Measurements from ENCODE around the gene S100A12.

The S100A12 gene

DNA sequence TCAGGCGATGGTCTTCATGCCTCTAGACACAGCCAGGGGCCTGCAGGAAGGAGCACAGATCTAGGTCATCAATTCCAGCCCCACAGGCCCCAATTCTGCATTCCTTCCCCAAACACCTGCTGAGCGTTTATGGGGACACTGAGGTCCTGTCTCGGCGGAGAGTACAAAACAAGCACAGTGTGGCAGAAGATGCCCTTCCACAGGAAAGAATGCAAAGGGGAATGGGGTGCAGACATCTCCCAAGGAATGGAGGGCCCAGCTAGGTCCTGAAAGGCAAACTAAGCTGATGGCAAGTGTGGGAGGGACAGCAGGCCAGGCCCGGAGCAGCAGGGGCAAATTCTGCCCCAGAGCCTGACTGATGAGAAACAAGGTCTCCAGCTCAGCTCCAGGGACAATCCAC lies 19.0 kb upstream of the S100A12 start:
- DNase-seq (ENCODE audit: low spot score): no peak
- in situ Hi-C loops (cut with MboI; ENCODE audit: low pct_unique_long_range_greater_than_20kb, low sequenced_read_pairs, unreplicated experiment): no loop called here
- TF ChIP-seq, protein P1, sequence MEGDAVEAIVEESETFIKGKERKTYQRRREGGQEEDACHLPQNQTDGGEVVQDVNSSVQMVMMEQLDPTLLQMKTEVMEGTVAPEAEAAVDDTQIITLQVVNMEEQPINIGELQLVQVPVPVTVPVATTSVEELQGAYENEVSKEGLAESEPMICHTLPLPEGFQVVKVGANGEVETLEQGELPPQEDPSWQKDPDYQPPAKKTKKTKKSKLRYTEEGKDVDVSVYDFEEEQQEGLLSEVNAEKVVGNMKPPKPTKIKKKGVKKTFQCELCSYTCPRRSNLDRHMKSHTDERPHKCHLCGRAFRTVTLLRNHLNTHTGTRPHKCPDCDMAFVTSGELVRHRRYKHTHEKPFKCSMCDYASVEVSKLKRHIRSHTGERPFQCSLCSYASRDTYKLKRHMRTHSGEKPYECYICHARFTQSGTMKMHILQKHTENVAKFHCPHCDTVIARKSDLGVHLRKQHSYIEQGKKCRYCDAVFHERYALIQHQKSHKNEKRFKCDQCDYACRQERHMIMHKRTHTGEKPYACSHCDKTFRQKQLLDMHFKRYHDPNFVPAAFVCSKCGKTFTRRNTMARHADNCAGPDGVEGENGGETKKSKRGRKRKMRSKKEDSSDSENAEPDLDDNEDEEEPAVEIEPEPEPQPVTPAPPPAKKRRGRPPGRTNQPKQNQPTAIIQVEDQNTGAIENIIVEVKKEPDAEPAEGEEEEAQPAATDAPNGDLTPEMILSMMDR (IDR thresholded peaks at IDR 0.05; ENCODE audit: extremely low read depth, insufficient read depth, missing control alignments): no peak

DNA sequence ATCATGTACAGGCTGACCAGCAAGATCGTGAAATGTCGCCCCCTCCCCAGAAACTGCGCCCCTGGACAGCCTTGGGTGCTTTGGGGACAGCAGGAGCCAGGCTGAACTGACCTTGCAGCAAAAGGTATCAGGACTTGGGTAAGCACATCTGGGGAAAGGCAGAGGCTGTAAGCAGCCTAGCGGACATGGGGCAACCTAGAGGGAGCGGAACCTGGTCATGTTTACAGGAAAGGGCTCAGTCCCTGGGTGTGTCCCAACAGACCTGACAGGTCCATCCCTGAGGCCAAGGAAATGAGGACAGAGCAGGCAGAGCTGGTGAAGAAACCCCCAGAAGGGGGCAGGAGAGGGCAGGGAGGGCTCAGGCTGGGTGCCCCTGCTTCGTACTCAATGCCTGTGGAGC lies 18.5 kb upstream of the S100A12 start:
- TF ChIP-seq, protein P1 (IDR thresholded peaks at IDR 0.05; ENCODE audit: extremely low read depth, insufficient read depth, missing control alignments): no peak
- DNase-seq (ENCODE audit: low spot score): no peak
- in situ Hi-C loops (cut with MboI; ENCODE audit: low pct_unique_long_range_greater_than_20kb, low sequenced_read_pairs, unreplicated experiment): no loop called here

DNA sequence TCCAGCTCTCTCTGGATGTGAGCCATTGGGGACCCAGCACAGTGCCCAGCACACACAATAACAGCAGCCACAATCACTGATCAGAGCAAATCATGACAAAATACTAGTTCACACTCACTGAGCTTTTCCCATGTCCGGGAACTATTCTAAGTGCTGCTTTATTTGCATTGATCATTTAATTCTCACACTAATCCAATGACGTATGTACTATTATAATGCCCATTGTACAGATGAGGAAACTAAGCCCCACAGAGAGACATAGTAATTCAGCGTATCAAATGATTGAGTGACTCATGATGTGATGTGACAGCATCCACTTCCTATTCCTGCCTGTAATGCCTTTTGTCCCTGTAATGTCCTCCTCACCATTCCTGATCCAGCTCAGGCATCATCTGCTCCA lies 17.4 kb upstream of the S100A12 start:
- TF ChIP-seq, protein P1 (IDR thresholded peaks at IDR 0.05; ENCODE audit: extremely low read depth, insufficient read depth, missing control alignments): no peak
- DNase-seq (ENCODE audit: low spot score): no peak
- in situ Hi-C loops (cut with MboI; ENCODE audit: low pct_unique_long_range_greater_than_20kb, low sequenced_read_pairs, unreplicated experiment): no loop called here

DNA sequence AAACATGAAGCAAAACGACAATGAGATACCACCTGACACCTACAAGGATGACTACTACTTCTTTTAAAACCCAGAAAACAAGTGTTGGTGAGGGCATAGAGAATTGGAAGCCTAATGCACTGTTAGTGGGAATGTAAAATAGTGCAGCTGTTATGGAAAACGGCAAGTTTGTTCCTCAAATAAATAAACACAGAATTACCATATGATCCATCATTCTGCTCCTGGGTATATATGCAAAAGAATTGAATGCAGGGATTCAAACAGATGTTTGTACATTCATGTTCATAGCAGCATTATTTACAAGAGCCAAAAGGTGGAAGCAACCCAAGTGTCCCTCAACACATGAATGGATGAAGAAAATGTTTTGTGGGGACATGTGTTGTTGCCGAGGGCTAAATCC lies 16.8 kb upstream of the S100A12 start:
- no peak for DNase-seq (ENCODE audit: low spot score)
- in situ Hi-C loops (cut with MboI; ENCODE audit: low pct_unique_long_range_greater_than_20kb, low sequenced_read_pairs, unreplicated experiment): no loop called here
- TF ChIP-seq, protein P1 (IDR thresholded peaks at IDR 0.05; ENCODE audit: extremely low read depth, insufficient read depth, missing control alignments): no peak

DNA sequence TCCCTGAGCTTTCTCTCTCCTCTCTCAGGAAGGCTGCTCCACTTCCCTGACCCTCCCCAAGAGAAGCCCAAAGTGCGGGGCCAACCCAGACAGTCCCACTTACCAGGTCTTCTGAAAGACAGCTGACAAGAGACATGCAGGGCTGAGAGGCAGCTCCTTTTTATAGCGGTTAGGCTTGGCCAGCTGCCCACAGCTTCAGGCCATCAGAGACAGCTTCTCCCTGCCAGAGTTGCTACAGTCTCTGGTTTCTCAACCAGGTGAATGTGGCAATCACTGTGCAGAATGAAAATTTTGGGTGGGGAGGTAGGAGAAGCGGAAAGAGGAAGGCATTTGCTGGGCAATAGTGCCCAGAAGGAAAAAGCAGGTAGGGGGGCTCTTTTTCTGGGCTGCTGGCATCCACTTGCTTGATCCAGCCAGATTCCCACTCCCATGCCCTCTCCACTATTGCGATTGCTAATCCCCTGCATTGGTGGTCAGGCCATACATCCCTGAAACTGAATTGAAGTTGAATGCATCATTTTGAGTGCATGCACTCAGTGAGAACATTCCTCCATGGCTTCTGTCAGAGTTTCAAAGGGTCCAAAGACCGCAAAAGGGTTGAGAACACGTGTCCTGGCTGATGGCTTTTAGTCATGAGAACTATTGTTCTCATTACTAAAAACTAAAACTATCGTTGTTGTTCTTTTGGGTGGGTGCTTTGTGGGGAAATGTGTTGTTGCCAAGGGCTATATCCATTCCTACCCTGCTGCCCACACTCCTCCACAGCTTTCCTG lies 15.7 kb upstream of the S100A12 start, which contains the start of gene S100A8:
TSS of gene S100A8 (minus strand) at position 136 of the 773 bp plus-strand sequence. CDS start 538 bp downstream, outside the sequence.
- DNase-seq (ENCODE audit: low spot score): no peak
- TF ChIP-seq, protein P1 (IDR thresholded peaks at IDR 0.05; ENCODE audit: extremely low read depth, insufficient read depth, missing control alignments): no peak
- in situ Hi-C loops (cut with MboI; ENCODE audit: low pct_unique_long_range_greater_than_20kb, low sequenced_read_pairs, unreplicated experiment): no loop called here

DNA sequence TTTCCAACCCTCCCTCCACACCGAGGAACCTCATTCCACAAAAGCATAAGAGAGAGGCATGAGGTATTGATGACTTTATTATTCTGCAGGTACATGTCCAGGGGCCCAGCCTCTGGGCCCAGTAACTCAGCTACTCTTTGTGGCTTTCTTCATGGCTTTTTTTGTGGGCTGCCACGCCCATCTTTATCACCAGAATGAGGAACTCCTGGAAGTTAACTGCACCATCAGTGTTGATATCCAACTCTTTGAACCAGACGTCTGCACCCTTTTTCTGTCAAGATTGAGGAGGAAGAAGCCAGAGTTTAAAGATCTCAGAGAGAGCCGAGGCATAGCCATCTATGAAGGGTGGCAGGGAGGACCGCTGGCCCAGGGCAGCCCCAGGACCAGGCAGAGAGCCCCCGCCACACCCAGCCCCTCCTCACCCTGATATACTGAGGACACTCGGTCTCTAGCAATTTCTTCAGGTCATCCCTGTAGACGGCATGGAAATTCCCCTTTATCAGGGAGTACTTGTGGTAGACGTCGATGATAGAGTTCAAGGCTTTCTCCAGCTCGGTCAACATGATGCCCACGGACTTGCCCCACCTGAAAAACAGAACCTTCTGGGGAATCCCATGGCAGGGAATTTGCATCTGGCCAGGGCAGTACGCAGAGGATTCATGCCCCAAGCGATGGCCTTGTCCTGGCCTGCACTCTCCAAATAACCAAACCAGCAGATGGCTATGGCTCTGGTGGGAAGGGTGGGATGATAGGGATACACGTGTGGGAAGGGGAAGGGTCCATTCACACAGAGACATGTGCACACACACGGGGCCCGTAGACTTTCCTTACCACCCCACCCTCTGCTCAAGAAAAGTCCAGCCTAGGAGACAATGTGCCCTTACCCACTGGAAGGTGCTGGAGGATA lies 14.8 kb upstream of the S100A12 start:
- TF ChIP-seq, protein P1 (IDR thresholded peaks at IDR 0.05; ENCODE audit: extremely low read depth, insufficient read depth, missing control alignments): no peak
- in situ Hi-C loops (cut with MboI; ENCODE audit: low pct_unique_long_range_greater_than_20kb, low sequenced_read_pairs, unreplicated experiment): no loop called here
- no peak for DNase-seq (ENCODE audit: low spot score)

All from GM13977 (cell line).